Brain microvascular endothelial cell (primary cell): ENCODE data around the gene FARSB.

Source experiments
- DNase-seq: peaks from one replicate; pipeline ENCODE4 v3.0.0-alpha.2; 2020
- H3K27ac ChIP-seq: fragments of 250-450 bp; sonication (Bioruptor Pico); 2 replicates; pipeline ENCODE4 v1.5.1; 2020; ENCODE audit warnings: mild to moderate bottlenecking, moderate library complexity
- H3K27me3 ChIP-seq: fragments of 250-450 bp; sonication (Bioruptor Pico); replicated peaks from 2 replicates; pipeline ENCODE4 v1.5.1; 2020; ENCODE audit warnings: mild to moderate bottlenecking
- H3K36me3 ChIP-seq: fragments of 250-450 bp; sonication (Bioruptor Pico); replicated peaks from 2 replicates; pipeline ENCODE4 v1.5.1; 2020; ENCODE audit warnings: mild to moderate bottlenecking
- H3K4me3 ChIP-seq: 2 replicates; pipeline ENCODE4 v1.5.1; 2011; ENCODE audit warnings: low read depth, mild to moderate bottlenecking, control low read depth, low read length, moderate library complexity
- CTCF ChIP-seq: IDR thresholded peaks from 2 replicates; pipeline ENCODE4 v1.5.1; 2011; ENCODE audit warnings: low read depth, mild to moderate bottlenecking, moderate library complexity, low read length, control low read depth, inconsistent platforms; ENCODE audit errors: missing control alignments
- in situ Hi-C: cut with HindIII; loops from 2 replicates; pipeline ENCODE4 v1.10.0; 2017; ENCODE audit warnings: low sequenced_read_pairs, low pct_ligation_motif_present

Gene FARSB

GRCh38 chr2:222576171-222577081 lies 79.5 kb downstream of the FARSB start:
- Histone ChIP-seq H3K4me3 (no peak overlapping the region), H3K27me3 (no peaks in the 10 kb centered on the region), H3K27ac (no peak overlapping the region), H3K36me3 (peaks cover 3% of the 10 kb centered on the region)
- in situ Hi-C loops = no loop called here
- DNase-seq = no peak
- TF ChIP-seq CTCF = no peak

DNA sequence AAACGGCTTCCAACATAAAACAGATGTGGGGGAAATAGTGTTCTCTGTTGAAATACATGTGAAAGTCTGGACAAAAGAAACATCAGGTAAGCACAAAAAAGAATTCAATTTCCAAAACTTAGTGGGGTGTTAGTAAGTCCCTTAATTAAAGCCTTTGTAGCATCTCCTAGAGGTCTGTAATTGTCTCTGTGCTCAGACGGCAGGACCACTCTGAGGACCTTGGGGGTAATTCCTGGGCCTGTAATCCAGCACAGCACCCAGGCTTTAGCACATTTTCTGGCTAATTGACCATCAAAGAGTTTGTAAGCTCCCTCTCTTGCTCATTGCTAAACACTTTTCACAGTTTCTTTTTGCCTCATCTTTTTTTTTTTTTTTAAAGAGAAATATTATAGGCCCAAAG lies 80.3 kb downstream of the FARSB start:
- DNase-seq = no peak
- peaks cover 9% of the 10 kb centered on the region for H3K36me3 ChIP-seq
- no peak for TF ChIP-seq CTCF
- H3K4me3 ChIP-seq = no peak overlapping the region
- H3K27ac ChIP-seq = no peak overlapping the region
- no peaks in the 10 kb centered on the region for H3K27me3 ChIP-seq
- in situ Hi-C loops = no loop called here

GRCh38 chr2:222572751-222573174 lies 83.1 kb downstream of the FARSB start:
- peak; percentile 47 for DNase-seq
- no peak overlapping the region for H3K4me3 ChIP-seq
- peak overlapping the region; percentile 57 for H3K27ac ChIP-seq
- in situ Hi-C loops = no loop called here
- H3K27me3 ChIP-seq = no peaks in the 10 kb centered on the region
- peaks cover 9% of the 10 kb centered on the region for H3K36me3 ChIP-seq
- TF ChIP-seq CTCF = no peak

DNA sequence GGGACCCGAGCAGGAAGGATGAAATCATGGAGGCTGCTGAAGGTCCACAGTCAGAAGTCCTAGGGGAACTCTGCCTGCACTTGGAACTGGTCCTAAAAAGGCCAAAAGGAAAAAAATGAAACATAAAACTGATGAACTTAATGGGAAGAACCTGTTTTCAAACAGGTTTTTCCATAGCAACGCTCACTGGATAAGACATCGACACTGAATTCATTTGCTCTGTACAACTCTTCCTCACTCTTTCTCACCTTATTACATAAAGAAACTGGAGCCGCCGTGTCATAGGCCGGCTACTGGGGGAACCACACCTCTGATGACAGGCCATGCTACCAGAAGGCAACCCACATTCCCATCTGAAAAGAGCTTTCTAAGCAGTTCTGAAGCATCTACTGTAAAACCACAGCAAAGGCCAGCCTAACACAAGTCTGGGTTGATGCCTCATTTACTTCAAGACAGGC lies 83.6 kb downstream of the FARSB start:
- H3K27me3 ChIP-seq = no peaks in the 10 kb centered on the region
- in situ Hi-C loops = no loop called here

GRCh38 chr2:222569826-222570225 lies 86.1 kb downstream of the FARSB start:
- peaks cover 14% of the 10 kb centered on the region for H3K36me3 ChIP-seq
- in situ Hi-C loops = no loop called here
- DNase-seq = no peak

More for the DNA sequence above, 83.6 kb downstream of the FARSB start:
- H3K36me3 ChIP-seq = peaks cover 9% of the 10 kb centered on the region
- peak overlapping the region; percentile 57 for H3K27ac ChIP-seq
- H3K4me3 ChIP-seq = no peak overlapping the region
- peak; percentile 10 for DNase-seq
- no peak for TF ChIP-seq CTCF

More at GRCh38 chr2:222569826-222570225, 86.1 kb downstream of the FARSB start:
- no peak for TF ChIP-seq CTCF
- Histone ChIP-seq H3K27ac (no peak overlapping the region), H3K4me3 (no peak overlapping the region), H3K27me3 (no peaks in the 10 kb centered on the region)
